ENCODE results near the gene KLF13. TPM values are rescaled to one million over a fixed set of nuclear protein-coding genes. Genes with fewer than 3 reads are reported as not detected.

KLF13 gene
- total RNA-seq, 1 donor from 2014 or later = 31.0 TPM

DNA sequence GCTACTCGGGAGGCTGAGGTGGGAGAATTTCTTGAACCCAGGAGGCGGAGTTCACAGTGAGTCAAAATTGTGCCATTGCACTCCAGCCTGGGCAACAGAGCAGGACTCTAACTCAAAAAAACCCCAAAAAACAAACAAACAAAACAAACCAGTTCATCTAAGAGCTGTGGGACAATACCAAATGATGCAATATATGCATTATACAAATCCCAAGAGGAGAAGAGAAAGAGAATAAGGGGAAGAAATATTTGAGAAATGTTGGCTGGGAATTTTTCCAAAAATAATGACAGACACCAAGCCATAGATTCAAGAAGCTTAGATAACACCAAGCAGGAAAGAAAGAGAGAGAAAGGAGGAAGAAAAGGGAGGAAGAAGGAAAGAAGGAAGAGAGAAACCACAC lies 82.5 kb downstream of the KLF13 start:
- H3K9me3 Mint-ChIP-seq (ENCODE audit: unreplicated experiment) = peaks cover 16% of the 10 kb centered on the region
- no peaks in the 10 kb centered on the region for H3K79me2 ChIP-seq (ENCODE audit: insufficient read depth, low read length)
- no peak overlapping the region for H3K27ac ChIP-seq (ENCODE audit: low read depth, low read length)
- no peak overlapping the region for H3K4me3 ChIP-seq (ENCODE audit: insufficient read depth, low read depth, low read length)
- FAIRE-seq (no peak), DNase-seq (ENCODE audit: low read depth) (no peak)
- no peaks in the 10 kb centered on the region for H3K27me3 ChIP-seq (ENCODE audit: insufficient read depth, low read length)
- no peak for TF ChIP-seq EZH2 (IDR thresholded peaks at IDR 0.05; ENCODE audit: insufficient read depth, low read length)
- no peak for TF ChIP-seq CTCF (IDR thresholded peaks at IDR 0.05; ENCODE audit: insufficient read depth, low read depth, low read length)
- no peak overlapping the region for H3K9ac ChIP-seq (ENCODE audit: low read length)
- H3K4me1 Mint-ChIP-seq (ENCODE audit: low read depth, unreplicated experiment) = peaks cover 2% of the 10 kb centered on the region
- H4K20me1 ChIP-seq (ENCODE audit: insufficient read depth, low read length) = no peaks in the 10 kb centered on the region
- H3K4me3 Mint-ChIP-seq (ENCODE audit: unreplicated experiment) = no peak overlapping the region
- no peak overlapping the region for H3K4me2 ChIP-seq (ENCODE audit: low read length)
- no peaks in the 10 kb centered on the region for H3K9me3 ChIP-seq (ENCODE audit: insufficient read depth, low read depth, low read length)
- H3K4me1 ChIP-seq (ENCODE audit: insufficient read depth, low read length) = no peaks in the 10 kb centered on the region
- no peak overlapping the region for H2AFZ ChIP-seq (ENCODE audit: low read depth, low read length)
- H3K36me3 ChIP-seq (ENCODE audit: insufficient read depth, low read length) = no peaks in the 10 kb centered on the region
- no peak overlapping the region for H3K27ac Mint-ChIP-seq (ENCODE audit: unreplicated experiment)
- no peaks in the 10 kb centered on the region for H3K36me3 Mint-ChIP-seq (ENCODE audit: low read depth, unreplicated experiment)
- H3K27me3 Mint-ChIP-seq (ENCODE audit: low read depth, unreplicated experiment) = peaks cover 2% of the 10 kb centered on the region

- Histone ChIP-seq H3K4me1 (ENCODE audit: insufficient read depth, low read length) (no peaks in the 10 kb centered on the region), H3K4me2 (ENCODE audit: low read length) (no peak overlapping the region), H3K9me3 (ENCODE audit: insufficient read depth, low read depth, low read length) (no peaks in the 10 kb centered on the region), H3K79me2 (ENCODE audit: insufficient read depth, low read length) (no peaks in the 10 kb centered on the region), H3K4me3 (ENCODE audit: insufficient read depth, low read depth, low read length) (no peak overlapping the region), H3K27ac (ENCODE audit: low read depth, low read length) (no peak overlapping the region), H4K20me1 (ENCODE audit: insufficient read depth, low read length) (no peaks in the 10 kb centered on the region), H2AFZ (ENCODE audit: low read depth, low read length) (no peak overlapping the region), H3K9ac (ENCODE audit: low read length) (no peak overlapping the region), H3K27me3 (ENCODE audit: insufficient read depth, low read length) (no peaks in the 10 kb centered on the region), H3K36me3 (ENCODE audit: insufficient read depth, low read length) (no peaks in the 10 kb centered on the region)
- Mint-ChIP-seq H3K4me3 (ENCODE audit: unreplicated experiment) (no peak overlapping the region), H3K36me3 (ENCODE audit: low read depth, unreplicated experiment) (no peaks in the 10 kb centered on the region), H3K4me1 (ENCODE audit: low read depth, unreplicated experiment) (no peaks in the 10 kb centered on the region), H3K9me3 (ENCODE audit: unreplicated experiment) (peaks cover 6% of the 10 kb centered on the region), H3K27ac (ENCODE audit: unreplicated experiment) (no peak overlapping the region), H3K27me3 (ENCODE audit: low read depth, unreplicated experiment) (peaks cover 5% of the 10 kb centered on the region)
- FAIRE-seq = no peak
- DNase-seq (ENCODE audit: low read depth) = no peak
- no peak for TF ChIP-seq CTCF (IDR thresholded peaks at IDR 0.05; ENCODE audit: insufficient read depth, low read depth, low read length)
Observed at GRCh38 chr15:31412824-31413223, 86.2 kb downstream of the KLF13 start.

DNA sequence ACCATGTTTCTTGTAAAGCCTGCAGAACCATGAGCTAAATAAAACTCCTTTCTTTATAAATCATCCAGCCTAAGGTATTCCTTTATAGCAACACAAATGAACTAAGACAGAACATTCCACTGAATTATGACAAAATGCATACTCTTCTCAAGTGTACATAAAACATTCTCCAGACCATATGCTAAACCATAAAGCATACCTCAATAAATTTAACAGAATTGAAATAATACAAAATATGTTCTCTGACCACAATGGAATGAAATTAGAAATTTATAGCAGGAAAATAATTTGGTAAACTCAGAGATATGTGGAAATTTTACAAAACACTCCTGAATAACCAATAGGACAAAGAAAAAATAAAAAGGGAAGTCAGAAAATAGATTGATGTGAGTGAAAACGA lies 88.6 kb downstream of the KLF13 start:
- no peaks in the 10 kb centered on the region for H3K4me1 ChIP-seq (ENCODE audit: insufficient read depth, low read length)
- no peak for DNase-seq (ENCODE audit: low read depth)
- no peaks in the 10 kb centered on the region for H3K4me1 Mint-ChIP-seq (ENCODE audit: low read depth, unreplicated experiment)
- H3K36me3 Mint-ChIP-seq (ENCODE audit: low read depth, unreplicated experiment) = no peaks in the 10 kb centered on the region
- peaks cover 3% of the 10 kb centered on the region for H3K27me3 Mint-ChIP-seq (ENCODE audit: low read depth, unreplicated experiment)
- FAIRE-seq = no peak
- no peak overlapping the region for H3K27ac Mint-ChIP-seq (ENCODE audit: unreplicated experiment)
- H3K9me3 Mint-ChIP-seq (ENCODE audit: unreplicated experiment) = peaks cover 7% of the 10 kb centered on the region
- H4K20me1 ChIP-seq (ENCODE audit: insufficient read depth, low read length) = no peaks in the 10 kb centered on the region
- no peak overlapping the region for H3K9ac ChIP-seq (ENCODE audit: low read length)
- H3K4me3 Mint-ChIP-seq (ENCODE audit: unreplicated experiment) = no peak overlapping the region
- H3K79me2 ChIP-seq (ENCODE audit: insufficient read depth, low read length) = no peaks in the 10 kb centered on the region
- no peaks in the 10 kb centered on the region for H3K9me3 ChIP-seq (ENCODE audit: insufficient read depth, low read depth, low read length)
- no peak overlapping the region for H3K27ac ChIP-seq (ENCODE audit: low read depth, low read length)
- no peak overlapping the region for H3K4me3 ChIP-seq (ENCODE audit: insufficient read depth, low read depth, low read length)
- no peak overlapping the region for H2AFZ ChIP-seq (ENCODE audit: low read depth, low read length)
- no peak overlapping the region for H3K4me2 ChIP-seq (ENCODE audit: low read length)
- no peaks in the 10 kb centered on the region for H3K36me3 ChIP-seq (ENCODE audit: insufficient read depth, low read length)
- no peak for TF ChIP-seq EZH2 (IDR thresholded peaks at IDR 0.05; ENCODE audit: insufficient read depth, low read length)
- TF ChIP-seq CTCF (IDR thresholded peaks at IDR 0.05; ENCODE audit: insufficient read depth, low read depth, low read length) = no peak
- no peaks in the 10 kb centered on the region for H3K27me3 ChIP-seq (ENCODE audit: insufficient read depth, low read length)

Data from astrocyte (in vitro differentiated cells and primary cell).